GM21528 (cell line): ENCODE results near the gene PMF1.
"Not testable (repeated sequence)": the region's sequence is repeated elsewhere in the genome, so short reads cannot be mapped to it uniquely, and the experiment has no call there.

Experiments used
- ATAC-seq: cut with Tn5 transposase; IDR thresholded peaks from one replicate; pipeline ENCODE4 v1.9.1; 2021; ENCODE audit warnings: mild to moderate bottlenecking, moderate library complexity; ENCODE audit not compliant: unreplicated experiment, low FRiP score

Gene PMF1, protein sequence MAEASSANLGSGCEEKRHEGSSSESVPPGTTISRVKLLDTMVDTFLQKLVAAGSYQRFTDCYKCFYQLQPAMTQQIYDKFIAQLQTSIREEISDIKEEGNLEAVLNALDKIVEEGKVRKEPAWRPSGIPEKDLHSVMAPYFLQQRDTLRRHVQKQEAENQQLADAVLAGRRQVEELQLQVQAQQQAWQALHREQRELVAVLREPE

DNA sequence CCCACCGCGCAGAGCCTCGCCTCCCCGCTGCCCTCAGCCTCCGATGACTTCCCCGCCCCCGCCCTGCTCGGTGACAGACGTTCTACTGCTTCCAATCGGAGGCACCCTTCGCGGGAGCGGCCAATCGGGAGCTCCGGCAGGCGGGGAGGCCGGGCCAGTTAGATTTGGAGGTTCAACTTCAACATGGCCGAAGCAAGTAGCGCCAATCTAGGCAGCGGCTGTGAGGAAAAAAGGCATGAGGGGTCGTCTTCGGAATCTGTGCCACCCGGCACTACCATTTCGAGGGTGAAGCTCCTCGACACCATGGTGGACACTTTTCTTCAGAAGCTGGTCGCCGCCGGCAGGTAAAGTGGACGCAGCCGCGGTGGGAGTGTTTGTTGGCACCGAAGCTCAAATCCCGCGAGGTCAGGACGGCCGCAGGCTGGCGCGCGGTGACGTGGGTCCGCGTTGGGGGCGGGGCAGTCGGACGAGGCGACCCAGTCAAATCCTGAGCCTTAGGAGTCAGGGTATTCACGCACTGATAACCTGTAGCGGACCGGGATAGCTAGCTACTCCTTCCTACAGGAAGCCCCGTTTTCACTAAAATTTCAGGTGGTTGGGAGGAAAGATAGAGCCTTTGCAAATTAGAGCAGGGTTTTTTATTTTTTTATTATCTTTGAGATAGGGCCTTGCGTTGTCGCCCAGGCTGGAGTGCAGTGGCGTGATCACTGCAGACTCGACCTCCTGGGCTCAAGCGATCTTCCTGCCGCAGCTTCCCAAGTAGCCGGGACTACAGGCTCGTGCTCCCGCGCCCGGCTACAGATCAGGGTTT lies at the start of gene PMF1:
PMF1 (plus strand) TSS at position 175 of the 811 bp plus-strand sequence; CDS start at position 184, 9 bp downstream.
- ATAC-seq = peak; percentile 87

DNA sequence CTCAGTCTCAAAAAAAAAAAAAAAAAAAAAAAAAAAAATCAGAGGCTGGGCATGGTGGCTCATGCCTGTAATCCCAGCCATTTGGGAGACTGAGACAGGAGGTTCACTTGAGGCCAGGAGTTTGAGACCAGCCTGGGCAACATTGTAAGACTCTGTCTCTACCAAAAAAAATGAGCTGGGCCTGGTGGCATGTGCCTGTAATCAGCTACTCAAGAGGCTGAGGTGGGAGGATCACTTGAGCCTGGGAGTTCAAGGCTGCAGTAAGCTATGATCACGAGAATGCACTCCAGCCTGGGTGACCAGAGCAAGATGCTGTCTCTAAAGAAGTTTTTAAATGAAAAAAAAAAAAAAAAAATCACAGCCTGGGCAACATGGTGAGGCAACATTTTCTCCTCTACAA lies 49.1 kb upstream of the PMF1 start:
- no peak for ATAC-seq

DNA sequence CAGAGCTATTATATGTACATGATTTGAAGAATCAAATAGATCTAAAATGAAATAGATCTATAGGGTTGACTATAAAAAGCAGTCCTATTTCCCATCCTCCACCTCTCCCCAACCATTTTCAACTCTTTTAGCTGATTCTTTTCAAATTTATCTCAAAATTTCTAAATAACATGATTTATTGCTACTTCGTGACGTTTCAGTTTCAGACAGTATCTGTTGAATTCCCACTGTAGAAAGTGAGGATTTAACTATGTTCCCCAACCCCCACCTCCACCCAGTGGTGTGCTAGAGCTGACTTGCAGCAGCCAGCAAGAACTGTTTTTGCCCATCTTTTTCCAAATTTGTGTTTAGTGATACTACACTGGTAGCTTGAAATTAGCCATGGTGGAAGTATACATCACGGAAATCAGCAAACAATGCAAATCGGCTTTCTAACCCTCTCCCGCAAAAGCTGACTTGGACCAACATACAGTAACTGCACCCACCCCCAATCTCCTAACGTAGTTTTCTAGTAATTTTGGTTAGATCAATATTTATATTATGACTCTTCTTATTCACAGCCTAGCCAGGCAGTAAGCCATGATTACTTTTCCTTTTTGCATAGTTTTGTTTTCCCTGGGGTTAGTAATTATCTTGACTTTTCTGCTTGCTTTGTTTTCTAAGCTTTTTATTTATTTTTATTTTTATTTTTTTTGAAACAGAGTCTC lies 48.5 kb upstream of the PMF1 start:
- ATAC-seq = no peak

DNA sequence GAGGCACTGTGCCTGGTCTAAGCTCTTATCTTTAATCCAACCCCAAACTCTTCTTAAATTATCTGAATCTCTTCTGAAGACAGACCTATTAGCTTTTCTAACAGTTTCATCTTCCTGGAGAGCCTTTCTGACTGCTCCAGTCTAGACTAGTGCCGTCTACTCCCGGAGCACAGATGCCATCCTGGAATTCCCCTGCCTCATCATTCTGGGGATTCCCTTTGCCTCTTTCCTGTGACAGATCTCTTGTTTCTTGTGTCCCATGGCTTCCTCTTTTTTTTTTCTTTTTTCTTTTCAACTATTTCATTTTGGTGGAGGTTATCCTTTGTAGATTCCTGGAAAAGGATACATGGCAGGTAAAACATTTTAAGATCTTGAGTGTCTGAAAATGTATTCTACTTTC lies 47.7 kb upstream of the PMF1 start:
- ATAC-seq = no peak

DNA sequence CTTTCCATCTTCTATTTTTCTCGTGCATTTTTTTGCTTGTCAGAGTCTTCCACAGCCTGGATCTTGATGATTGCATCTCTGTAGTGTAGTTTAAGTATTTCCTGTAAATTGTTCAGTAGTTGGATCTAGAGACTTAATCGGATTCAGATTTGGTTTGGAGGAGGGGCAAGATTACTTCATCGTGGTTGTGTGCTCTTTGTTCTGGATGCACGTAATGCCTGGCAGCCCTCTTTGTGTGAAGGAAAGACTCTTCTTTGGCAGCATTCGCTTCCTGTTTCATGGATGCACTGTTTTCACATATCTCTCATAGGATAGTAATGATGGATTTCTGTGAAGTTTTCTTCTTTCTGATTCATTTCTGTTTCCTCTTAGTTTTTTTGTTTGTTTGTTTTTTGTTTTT lies 45.3 kb upstream of the PMF1 start:
- ATAC-seq = no peak

DNA sequence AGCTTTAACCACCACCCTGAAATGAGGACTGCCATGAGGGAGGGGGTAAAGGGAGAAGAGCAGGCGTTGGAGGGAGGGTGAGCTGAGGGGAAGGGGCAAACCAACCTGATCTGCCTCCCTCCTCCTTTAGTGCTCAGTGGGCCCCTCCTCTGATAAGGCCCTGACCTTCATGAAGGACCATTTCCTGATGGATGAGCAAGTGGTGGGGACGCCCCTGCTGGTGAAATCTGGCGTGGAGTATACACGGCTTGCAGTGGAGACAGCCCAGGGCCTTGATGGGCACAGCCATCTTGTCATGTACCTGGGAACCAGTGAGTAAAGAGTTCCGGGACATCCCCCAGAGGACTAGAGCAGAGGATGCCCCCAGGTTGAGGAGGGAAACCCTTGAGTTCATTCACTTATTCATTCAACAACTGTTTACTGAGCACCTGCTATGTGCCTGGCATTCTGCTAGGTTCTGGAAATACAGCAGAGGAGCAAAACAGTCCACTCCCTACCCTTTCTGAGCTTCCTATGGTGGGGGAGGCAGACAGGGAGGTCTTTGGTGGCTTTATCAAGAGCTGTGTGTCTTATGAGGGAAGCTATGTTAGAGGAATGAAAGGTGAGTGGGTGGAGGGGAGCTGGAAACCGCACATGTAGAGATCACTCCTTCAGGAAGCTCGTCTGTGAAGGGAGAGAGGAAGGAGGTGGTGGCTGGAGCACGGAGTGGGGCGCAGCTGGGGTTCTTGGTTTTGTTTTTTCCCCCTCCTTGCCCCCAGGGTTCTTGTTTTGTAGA lies 39.9 kb upstream of the PMF1 start:
- ATAC-seq = no peak

DNA sequence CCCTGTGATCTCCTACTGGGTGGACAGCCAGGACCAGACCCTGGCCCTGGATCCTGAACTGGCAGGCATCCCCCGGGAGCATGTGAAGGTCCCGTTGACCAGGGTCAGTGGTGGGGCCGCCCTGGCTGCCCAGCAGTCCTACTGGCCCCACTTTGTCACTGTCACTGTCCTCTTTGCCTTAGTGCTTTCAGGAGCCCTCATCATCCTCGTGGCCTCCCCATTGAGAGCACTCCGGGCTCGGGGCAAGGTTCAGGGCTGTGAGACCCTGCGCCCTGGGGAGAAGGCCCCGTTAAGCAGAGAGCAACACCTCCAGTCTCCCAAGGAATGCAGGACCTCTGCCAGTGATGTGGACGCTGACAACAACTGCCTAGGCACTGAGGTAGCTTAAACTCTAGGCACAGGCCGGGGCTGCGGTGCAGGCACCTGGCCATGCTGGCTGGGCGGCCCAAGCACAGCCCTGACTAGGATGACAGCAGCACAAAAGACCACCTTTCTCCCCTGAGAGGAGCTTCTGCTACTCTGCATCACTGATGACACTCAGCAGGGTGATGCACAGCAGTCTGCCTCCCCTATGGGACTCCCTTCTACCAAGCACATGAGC lies 36.1 kb upstream of the PMF1 start:
- no peak for ATAC-seq

DNA sequence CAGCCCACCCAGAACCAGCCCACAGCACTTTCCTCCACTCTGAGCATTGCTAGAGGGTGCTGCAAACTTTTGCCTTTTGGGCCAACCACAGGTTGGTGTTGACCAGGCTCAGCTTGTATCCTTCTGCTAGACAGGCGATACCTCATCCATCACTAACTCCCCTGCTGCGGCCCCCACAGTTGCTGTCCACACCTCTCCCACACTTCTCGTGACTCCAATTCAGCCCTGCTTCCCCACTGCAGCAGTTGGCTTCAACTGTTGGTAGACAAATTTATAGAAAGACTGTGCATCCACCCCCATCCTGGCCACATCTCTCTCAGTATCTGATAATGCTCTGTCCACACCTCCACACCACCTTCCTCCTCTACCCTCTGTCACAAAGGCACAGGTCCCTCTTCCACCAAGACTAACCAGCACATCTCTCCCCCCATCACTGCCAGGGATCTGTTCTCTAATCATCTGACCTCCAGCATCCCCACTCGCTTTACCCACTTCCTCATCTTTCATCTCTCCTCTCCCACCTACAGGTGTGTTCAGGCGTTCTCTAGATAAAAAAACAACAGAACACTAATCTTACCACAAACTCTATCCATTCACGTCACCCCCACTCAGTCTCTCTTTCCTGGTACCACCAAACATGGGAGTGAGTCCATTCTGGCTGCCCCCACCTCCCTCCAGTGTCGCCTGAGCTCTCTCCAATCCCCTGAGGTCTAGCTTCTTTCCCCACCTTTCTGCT lies 34.7 kb upstream of the PMF1 start:
- ATAC-seq = no peak

DNA sequence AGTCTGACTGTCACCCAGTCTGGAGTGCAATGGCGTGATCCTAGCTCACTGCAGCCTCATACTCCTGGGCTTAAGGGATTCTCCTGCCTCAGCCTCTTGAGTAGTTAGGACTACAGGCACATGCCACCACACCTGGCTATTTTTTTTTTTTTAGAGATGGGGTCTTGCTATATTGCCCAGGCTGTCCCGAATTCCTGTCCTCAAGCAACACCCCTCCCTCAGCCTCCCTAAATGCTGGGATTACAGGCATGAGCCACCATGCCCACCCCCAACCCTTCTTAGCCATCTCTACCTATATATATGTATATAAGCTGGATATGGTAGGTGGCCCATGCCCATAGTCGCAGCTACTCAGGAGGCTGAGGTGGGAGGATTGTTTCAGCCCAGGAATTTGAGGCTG lies 32.3 kb upstream of the PMF1 start:
- no peak for ATAC-seq

DNA sequence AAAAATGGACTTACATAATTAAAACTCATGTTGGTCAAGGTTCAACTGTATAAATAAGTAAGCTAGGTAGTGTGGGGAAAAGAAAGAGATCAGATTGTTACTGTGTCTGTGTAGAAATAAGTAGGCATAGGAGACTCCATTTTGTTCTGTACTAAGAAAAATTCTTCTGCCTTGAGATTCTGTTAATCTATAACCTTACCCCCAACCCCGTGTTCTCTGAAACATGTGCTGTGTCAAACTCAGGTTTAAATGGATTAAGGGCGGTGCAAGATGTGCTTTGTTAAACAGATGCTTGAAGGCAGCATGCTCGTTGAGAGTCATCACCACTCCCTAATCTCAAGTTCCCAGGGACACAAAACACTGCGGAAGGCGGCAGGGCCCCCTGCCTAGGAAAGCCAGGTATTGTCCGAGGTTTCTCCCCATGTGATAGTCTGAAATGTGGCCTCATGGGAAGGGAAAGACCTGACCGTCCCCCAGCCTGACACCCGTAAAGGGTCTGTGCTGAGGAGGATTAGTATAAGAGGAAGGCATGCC lies 31.3 kb upstream of the PMF1 start:
- ATAC-seq = not testable (repeated sequence)

DNA sequence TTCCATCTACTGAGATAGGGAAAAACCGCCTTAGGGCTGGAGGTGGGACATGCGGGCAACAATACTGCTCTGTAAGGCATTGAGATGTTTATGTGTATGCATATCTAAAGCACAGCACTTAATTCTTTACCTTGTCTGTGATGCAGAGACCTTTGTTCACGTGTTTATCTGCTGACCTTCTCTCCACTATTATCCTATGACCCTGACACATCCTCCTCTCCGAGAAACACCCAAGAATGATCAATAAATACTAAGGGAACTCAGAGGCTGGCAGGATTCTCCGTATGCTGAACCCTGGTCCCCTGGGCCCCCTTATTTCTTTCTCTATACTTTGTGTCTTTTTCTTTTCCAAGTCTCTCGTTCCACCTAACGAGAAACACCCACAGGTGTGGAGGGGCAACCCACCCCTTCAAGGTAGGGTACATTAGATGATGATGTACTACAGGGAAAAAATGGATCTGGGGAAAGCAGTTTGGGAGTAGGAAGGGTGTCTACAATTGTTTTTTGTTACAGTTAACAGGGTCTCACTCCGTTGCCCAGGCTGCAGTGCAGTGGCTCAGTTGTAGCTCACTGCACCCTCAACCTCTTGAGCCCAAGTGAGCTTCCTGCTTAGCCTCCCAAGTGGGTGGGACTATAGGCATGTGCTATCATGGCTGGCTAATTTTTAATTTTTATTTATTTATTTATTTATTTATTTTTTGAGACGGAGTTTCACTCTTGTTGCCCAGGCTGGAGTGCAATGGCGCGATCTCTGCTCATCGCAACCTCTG lies 30.6 kb upstream of the PMF1 start:
- ATAC-seq = not testable (repeated sequence)

DNA sequence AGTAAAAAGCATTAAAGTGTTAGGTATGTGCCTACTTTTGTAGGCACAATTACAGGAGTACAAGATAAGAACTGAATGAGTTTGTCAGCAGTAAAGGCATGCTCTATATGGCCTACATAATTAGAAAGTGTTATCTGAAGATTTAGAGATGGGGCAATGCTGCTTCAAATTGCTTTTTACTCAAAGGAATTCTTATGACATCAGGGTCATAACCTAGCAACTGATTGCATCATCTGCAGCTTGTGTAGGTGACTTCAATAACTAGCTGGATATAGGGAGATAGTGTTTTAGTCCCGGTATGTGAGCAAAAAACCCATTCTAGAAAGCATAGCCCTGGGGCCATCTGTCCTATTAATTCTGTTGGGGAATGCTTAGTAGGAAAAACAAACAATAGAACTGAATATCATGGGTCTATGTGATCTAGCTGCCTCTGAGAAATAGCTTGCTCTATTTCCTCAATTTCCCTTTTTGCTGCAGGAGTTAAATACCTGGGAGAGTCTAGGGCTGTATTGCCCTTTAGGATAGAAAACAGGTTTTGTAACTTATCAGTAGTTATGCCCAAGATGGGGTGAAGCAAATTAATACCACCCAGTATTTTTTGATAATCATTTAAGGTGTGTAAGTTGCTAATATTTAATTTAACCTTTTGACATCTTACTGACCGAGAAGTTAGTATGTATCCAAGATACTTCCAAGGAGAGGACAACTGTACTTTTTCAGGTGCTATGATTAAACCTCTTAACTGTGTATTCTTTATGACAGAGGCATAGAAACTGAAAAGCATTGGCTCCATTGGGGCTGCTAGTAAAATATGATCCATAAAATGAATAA lies 26.2 kb upstream of the PMF1 start:
- ATAC-seq = not testable (repeated sequence)

DNA sequence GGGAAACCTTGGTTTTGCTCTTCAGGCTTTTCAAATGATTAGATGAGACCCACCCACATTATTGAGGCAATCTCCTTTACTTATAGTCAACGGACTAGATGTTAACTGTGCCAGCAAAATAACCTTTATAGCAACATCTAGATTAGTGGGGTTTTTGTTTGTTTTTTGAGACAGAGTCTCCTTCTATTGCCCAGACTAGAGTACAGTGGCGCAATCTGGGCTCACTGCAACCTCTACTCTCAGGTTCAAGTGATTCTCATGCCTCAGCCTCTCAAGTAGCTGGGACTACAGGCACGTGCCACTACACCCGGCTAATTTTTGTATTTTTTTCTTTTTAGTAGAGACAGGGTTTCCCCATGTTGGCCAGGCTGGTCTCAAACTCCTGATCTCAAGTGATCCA lies 22.5 kb upstream of the PMF1 start:
- not testable (repeated sequence) for ATAC-seq

DNA sequence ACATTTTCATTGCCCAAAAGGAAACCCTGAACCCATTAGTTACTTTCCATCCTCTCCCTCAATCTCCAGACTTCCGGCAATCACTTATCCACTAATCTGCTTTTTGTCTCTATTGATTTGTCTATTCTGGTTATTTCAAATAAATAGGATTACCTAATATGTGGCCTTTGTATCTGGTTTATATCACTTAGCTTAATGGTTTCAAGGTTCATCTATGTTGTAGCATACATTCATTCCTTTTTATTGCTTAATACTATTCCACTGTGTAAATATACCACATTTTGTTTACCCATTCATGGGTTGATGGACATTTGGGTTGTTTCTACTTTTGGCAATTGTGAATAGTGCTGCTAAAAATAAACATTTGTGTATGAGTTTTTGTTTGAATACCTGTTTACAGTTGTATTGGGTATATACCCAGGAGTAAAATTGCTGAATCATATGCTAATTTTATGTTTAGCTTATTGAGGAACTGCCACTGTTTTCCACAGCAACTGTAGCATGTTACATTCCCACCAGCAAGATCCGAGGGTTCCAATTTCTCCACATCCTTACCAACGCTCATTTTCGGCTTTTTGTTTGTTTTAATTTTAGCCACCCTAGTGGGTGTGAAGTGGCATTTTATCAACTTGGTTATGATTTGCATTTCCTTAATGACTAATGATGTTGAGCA lies 21.4 kb upstream of the PMF1 start:
- ATAC-seq = no peak

DNA sequence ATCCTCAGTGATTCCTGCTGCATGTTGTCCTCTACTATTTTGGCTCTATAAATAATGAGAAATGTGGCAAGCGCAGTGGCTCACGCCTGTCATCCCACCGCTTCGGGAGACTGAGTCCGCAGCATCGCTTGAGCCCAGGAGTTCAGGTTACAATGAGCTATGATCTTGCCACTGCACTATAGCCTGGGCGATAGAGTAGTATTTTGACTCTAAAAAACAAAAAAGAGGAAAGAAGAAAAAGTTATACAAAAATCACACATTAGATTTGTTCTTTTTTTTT lies 19.7 kb upstream of the PMF1 start:
- ATAC-seq = no peak

DNA sequence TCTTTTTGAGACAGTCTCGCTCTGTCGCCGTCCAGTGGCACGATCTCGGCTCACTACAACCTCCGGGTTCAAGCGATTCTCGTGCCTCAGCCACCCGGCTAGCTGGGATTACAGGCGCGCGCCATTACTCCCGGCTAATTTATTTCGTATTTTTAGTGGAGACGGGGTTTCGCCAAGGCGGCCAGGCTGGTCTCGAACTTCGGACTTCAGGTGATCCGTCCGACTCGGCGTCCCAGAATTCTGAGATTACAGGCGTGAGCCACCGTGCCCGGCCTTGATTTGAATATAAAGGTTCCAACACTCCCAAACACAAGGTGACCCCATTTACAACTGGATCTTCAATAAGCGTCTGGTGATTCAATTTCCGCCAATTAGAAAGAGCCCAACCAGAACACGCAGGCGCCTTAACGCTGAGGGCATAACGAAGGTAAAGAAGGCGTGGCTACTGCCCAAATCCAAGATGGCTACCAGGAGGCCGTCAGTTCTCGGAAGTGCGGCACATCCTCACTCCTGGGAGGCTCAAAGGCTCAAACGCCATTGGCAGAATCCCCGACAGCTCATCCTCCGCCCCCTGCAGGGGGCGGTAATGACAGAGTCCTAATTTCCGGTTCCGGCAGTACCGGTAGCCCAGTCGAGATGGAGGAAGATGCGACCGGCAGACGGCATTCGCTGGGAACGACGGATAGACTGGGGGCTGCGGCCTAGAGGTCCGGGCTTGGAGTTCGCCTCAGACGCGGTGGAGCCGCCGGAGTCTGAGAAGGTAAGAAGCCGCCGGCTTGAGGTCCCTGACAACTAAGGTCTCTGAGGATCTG lies 19.1 kb upstream of the PMF1 start, which contains the start of gene SLC25A44:
SLC25A44 (plus strand) TSS at position 617 of the 812 bp plus-strand sequence. CDS start 5,744 bp downstream, outside the sequence.
- ATAC-seq = peak; percentile 87

DNA sequence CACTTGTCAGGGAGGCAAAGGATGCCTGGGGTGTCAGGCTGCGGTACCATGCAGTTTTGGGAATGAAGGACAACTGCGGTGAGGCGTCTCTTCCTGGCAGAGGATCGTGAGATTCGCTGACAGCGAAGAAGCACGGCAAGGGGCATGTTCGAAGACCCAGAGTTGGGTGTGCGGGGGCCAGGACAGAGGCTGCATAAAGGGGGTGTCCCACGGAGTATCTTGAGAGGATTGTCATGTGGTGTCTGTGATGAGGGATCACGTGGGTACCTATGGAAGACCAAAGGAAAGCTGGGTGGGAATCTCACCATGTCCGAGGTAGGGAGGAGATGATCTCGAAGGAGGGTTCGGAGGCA lies 18.5 kb upstream of the PMF1 start:
- peak; percentile 7 for ATAC-seq
